ENCODE data around the gene TMEM97. TPM values are rescaled to one million over a fixed set of nuclear protein-coding genes. Genes with fewer than 3 reads are reported as not detected.

The TMEM97 gene
- total RNA-seq, 4 donors from 2014 or later = 4.5 to 9.2 (median 7.2) TPM

DNA sequence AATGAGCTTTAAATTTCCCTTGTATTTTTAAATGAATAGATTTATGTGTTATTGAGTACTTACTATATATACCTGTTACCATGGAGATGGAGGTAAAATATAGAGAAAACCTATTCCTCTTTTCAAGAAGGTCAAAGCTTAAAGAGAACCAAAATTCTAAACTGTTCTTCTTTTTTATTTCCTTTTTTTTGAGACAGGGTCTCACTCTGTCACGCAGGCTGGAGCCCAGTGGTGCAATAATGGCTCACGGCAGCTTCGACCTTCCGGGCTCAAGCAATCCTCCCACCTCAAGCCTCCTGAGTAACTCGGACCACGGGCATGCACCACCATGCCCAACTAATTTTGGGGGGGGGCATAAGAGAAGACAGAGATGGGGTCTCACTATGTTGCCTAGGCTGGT is 25.0 kb upstream of the TMEM97 start:
- WGBS, 2 donors (ENCODE audit: low coverage in 1 of 2) = 70 to 93% methylated on average over 2 to 3 of the region's 6 CpGs
- H3K36me3 ChIP-seq = no peaks in the 10 kb centered on the region
- H3K4me3 ChIP-seq = no peak overlapping the region

GRCh38 chr17:28295677-28296578 is 23.1 kb upstream of the TMEM97 start:
- H3K27ac ChIP-seq = no peak overlapping the region
- H3K4me1 ChIP-seq = no peaks in the 10 kb centered on the region
- no peak for ATAC-seq
- TF ChIP-seq POLR2AphosphoS5 (IDR thresholded peaks at IDR 0.05) (no peak), POLR2A (IDR thresholded peaks at IDR 0.05) (no peak), EP300 (IDR thresholded peaks at IDR 0.05) (no peak)
- TF ChIP-seq, protein P1, sequence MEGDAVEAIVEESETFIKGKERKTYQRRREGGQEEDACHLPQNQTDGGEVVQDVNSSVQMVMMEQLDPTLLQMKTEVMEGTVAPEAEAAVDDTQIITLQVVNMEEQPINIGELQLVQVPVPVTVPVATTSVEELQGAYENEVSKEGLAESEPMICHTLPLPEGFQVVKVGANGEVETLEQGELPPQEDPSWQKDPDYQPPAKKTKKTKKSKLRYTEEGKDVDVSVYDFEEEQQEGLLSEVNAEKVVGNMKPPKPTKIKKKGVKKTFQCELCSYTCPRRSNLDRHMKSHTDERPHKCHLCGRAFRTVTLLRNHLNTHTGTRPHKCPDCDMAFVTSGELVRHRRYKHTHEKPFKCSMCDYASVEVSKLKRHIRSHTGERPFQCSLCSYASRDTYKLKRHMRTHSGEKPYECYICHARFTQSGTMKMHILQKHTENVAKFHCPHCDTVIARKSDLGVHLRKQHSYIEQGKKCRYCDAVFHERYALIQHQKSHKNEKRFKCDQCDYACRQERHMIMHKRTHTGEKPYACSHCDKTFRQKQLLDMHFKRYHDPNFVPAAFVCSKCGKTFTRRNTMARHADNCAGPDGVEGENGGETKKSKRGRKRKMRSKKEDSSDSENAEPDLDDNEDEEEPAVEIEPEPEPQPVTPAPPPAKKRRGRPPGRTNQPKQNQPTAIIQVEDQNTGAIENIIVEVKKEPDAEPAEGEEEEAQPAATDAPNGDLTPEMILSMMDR (IDR thresholded peaks at IDR 0.05) = no peak
- WGBS, 2 donors (ENCODE audit: low coverage in 1 of 2) = 47 to 68% methylated on average over 3 of the region's 3 CpGs
- no peak overlapping the region for H3K4me3 ChIP-seq
- H3K27me3 ChIP-seq = peaks cover 10% of the 10 kb centered on the region
- H3K36me3 ChIP-seq = no peaks in the 10 kb centered on the region
- H3K9me3 ChIP-seq = no peaks in the 10 kb centered on the region

More for the DNA sequence above, 25.0 kb upstream of the TMEM97 start:
- H3K27ac ChIP-seq = no peak overlapping the region
- TF ChIP-seq POLR2AphosphoS5 (IDR thresholded peaks at IDR 0.05) (no peak), EP300 (IDR thresholded peaks at IDR 0.05) (no peak), POLR2A (IDR thresholded peaks at IDR 0.05) (no peak)
- TF ChIP-seq, protein P1 (IDR thresholded peaks at IDR 0.05) = no peak
- no peak for ATAC-seq
- peaks cover 10% of the 10 kb centered on the region for H3K27me3 ChIP-seq
- no peaks in the 10 kb centered on the region for H3K4me1 ChIP-seq
- H3K9me3 ChIP-seq = no peaks in the 10 kb centered on the region

- no peaks in the 10 kb centered on the region for H3K4me1 ChIP-seq
- H3K27ac ChIP-seq = no peak overlapping the region
- H3K9me3 ChIP-seq = no peaks in the 10 kb centered on the region
- H3K27me3 ChIP-seq = peaks cover 8% of the 10 kb centered on the region
- TF ChIP-seq EP300 (IDR thresholded peaks at IDR 0.05) = no peak
- TF ChIP-seq, protein P1 (IDR thresholded peaks at IDR 0.05) = no peak
- TF ChIP-seq POLR2AphosphoS5 (IDR thresholded peaks at IDR 0.05) = no peak
- no peak for TF ChIP-seq POLR2A (IDR thresholded peaks at IDR 0.05)
- H3K4me3 ChIP-seq = no peak overlapping the region
- H3K36me3 ChIP-seq = no peaks in the 10 kb centered on the region
- 74 to 88% methylated on average over 1 to 3 of the region's 3 CpGs for WGBS, 2 donors (ENCODE audit: low coverage in 1 of 2)
- ATAC-seq = no peak
Observed at GRCh38 chr17:28298449-28298848, 20.6 kb upstream of the TMEM97 start.

DNA sequence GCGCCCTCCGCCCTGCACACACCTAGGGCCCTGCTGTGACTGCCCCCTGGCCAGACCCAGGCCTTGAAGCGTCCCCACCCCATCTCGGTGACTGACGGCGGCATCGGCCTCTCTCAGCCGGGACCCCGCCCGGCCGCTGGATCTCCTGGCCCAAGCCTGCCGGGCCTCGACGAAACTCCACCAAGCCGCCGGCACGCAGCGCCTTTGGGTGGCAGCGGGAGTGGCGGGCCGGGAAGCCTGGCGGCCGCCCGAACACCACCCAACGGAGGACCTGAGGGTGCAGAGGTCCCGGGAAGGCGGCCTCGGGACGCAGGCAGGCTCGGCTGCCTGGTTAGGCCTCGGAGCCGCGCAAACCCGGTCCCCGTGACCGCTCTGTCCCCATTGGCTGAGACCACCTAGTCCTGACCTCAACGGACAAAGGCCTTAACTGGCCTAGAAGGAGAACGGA is 12.0 kb upstream of the TMEM97 start:
- no CpG with 5 or more reads among the region's 38 CpGs for WGBS, 2 donors (ENCODE audit: low coverage in 1 of 2)
- Histone ChIP-seq H3K36me3 (no peaks in the 10 kb centered on the region), H3K4me1 (no peaks in the 10 kb centered on the region), H3K27ac (no peak overlapping the region), H3K27me3 (peaks cover 39% of the 10 kb centered on the region), H3K9me3 (no peaks in the 10 kb centered on the region), H3K4me3 (no peak overlapping the region)
- TF ChIP-seq POLR2A (IDR thresholded peaks at IDR 0.05) (no peak), EP300 (IDR thresholded peaks at IDR 0.05) (no peak), POLR2AphosphoS5 (IDR thresholded peaks at IDR 0.05) (no peak)
- TF ChIP-seq, protein P1 (IDR thresholded peaks at IDR 0.05) = no peak
- ATAC-seq = no peak

- H3K4me1 ChIP-seq = peaks cover 0 to 11% (median 4%) of the 10 kb centered on the region in 3 donors
- no peaks in the 10 kb centered on the region for H3K36me3 ChIP-seq
- H3K27me3 ChIP-seq = no peaks in the 10 kb centered on the region
- no peak for TF ChIP-seq POLR2AphosphoS5 (IDR thresholded peaks at IDR 0.05)
- TF ChIP-seq, protein P1 (IDR thresholded peaks at IDR 0.05) = no peak
- no peak for TF ChIP-seq EP300 (IDR thresholded peaks at IDR 0.05)
- no peak for TF ChIP-seq POLR2A (IDR thresholded peaks at IDR 0.05)
- H3K4me3 ChIP-seq = no peak overlapping the region
- H3K27ac ChIP-seq = no peak overlapping the region
- H3K9me3 ChIP-seq = no peaks in the 10 kb centered on the region
- no peak for ATAC-seq
- WGBS, 2 donors (ENCODE audit: low coverage in 1 of 2) = 83 to 88% methylated on average over 1 to 2 of the region's 2 CpGs
Observed at GRCh38 chr17:28313841-28314240, 5.2 kb upstream of the TMEM97 start.
